RPMI7951 (cell line): ENCODE results near the gene ATP13A3. TPM values are rescaled to one million over a fixed set of nuclear protein-coding genes. Genes with fewer than 3 reads are reported as not detected.
A peak's percentile ranks its signal among the peaks of the same experiment; 100 is the strongest.
"Not testable (repeated sequence)": the region's sequence is repeated elsewhere in the genome, so short reads cannot be mapped to it uniquely, and the experiment has no call there.

Experiments
- DNase-seq: peaks from one replicate; pipeline ENCODE4 v3.0.0-alpha.2; 2012; ENCODE audit warnings: low read depth
- total RNA-seq: library from RNA; depleted of rRNA; stranded (reverse); fragments of >200 nt; shearing (Covaris generic); gene quantifications from 2 replicates; pipeline ENCODE4 v1.2.3, GENCODE V29; 2014

The ATP13A3 gene
- total RNA-seq, 1 experiment from 2014 or later, result 126 TPM

- DNase-seq, result no peak
Observed at GRCh38 chr3:194500198-194500597, 13.4 kb upstream of the ATP13A3 start.

- DNase-seq, result not testable (repeated sequence)
Observed at GRCh38 chr3:194499516-194499915, 12.7 kb upstream of the ATP13A3 start.

- peak; percentile 46 for DNase-seq
Observed at GRCh38 chr3:194497799-194498575, 11.2 kb upstream of the ATP13A3 start.

GRCh38 chr3:194496217-194496919 is 9.6 kb upstream of the ATP13A3 start:
- peak; percentile 61 for DNase-seq

GRCh38 chr3:194494951-194495374 is 8.2 kb upstream of the ATP13A3 start:
- DNase-seq, result peak; percentile 25

GRCh38 chr3:194493995-194494927 is 7.5 kb upstream of the ATP13A3 start:
- DNase-seq, result peak; percentile 91

- DNase-seq, result no peak
Observed at GRCh38 chr3:194492001-194492400, 5.2 kb upstream of the ATP13A3 start.

- peak; percentile 52 for DNase-seq
Observed at GRCh38 chr3:194489736-194490612, 3.2 kb upstream of the ATP13A3 start.

- no peak for DNase-seq
Observed at GRCh38 chr3:194488055-194488742, 1.4 kb upstream of the ATP13A3 start.

- no peak for DNase-seq
Observed at GRCh38 chr3:194487289-194488054, 670 bp upstream of the ATP13A3 start.

GRCh38 chr3:194485881-194486539 is 792 bp downstream of the ATP13A3 start:
- no peak for DNase-seq

- DNase-seq, result no peak
Observed at GRCh38 chr3:194485468-194485880, 1.3 kb downstream of the ATP13A3 start.

- no peak for DNase-seq
Observed at GRCh38 chr3:194484614-194485013, 2.2 kb downstream of the ATP13A3 start.

GRCh38 chr3:194483850-194484249 is 3.0 kb downstream of the ATP13A3 start:
- no peak for DNase-seq

GRCh38 chr3:194482830-194483229 is 4.0 kb downstream of the ATP13A3 start:
- DNase-seq, result not testable (repeated sequence)

GRCh38 chr3:194482196-194482593 is 4.6 kb downstream of the ATP13A3 start:
- peak; percentile 54 for DNase-seq

GRCh38 chr3:194481525-194482195 is 5.1 kb downstream of the ATP13A3 start:
- no peak for DNase-seq

GRCh38 chr3:194481103-194481502 is 5.7 kb downstream of the ATP13A3 start:
- peak; percentile 78 for DNase-seq
